Kidney glomerular epithelial cell (primary cell): ENCODE results near the gene CASP2.

Source experiments
- DNase-seq: peaks from one replicate; lab custom pipeline; 2025; lab: John Stamatoyannopoulos, UW

The CASP2 gene

GRCh38 chr7:143296686-143297085, 8.5 kb downstream of the CASP2 start:
- DNase-seq, result no peak

DNA sequence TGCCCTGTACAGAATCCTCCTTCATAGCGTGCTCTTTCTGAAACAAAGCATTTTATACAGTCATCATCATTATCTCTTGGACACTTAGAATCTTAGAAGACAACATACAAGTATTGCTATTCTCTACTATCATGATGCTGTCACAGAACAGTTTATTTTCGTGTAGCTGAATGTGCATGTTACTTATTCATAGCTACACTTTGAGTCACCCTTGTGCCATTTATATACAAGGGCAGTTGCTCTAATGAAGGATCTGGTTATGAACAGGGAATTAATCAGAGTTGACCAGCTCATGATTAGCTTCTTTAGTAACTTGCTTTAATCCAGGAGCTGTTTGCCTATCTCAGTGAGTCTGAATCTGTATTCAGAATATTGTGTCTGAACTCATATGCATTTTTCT, 11.2 kb downstream of the CASP2 start:
- no peak for DNase-seq

DNA sequence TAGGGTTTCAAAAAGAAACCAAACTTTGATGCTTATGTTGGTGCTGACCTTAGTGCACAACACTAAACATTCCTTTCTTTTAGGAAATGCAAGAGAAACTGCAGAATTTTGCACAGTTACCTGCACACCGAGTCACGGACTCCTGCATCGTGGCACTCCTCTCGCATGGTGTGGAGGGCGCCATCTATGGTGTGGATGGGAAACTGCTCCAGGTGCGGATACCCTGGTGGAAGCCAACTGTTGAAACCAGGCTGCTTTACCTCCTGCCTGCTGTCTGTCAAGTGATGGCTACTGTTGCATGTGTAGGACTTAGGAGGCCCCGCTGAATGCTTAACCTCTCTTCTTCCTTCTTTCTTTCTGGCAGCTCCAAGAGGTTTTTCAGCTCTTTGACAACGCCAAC, 11.7 kb downstream of the CASP2 start:
- DNase-seq, result no peak

- no peak for DNase-seq
Measured at GRCh38 chr7:143300959-143301935, 13.1 kb downstream of the CASP2 start.

DNA sequence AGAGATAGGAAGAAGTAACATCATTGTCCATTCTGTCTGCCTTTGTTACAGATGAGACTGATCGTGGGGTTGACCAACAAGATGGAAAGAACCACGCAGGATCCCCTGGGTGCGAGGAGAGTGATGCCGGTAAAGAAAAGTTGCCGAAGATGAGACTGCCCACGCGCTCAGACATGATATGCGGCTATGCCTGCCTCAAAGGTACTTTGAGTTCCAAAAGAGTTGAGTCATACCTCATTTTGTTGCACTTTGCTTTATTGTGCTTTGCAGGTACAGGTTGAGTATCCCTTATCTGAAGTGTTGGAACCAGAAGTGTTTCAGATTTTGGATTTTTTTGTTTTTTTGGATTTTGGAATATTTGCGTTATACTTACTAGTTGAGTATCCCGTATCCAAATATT, 15.6 kb downstream of the CASP2 start:
- no peak for DNase-seq

DNA sequence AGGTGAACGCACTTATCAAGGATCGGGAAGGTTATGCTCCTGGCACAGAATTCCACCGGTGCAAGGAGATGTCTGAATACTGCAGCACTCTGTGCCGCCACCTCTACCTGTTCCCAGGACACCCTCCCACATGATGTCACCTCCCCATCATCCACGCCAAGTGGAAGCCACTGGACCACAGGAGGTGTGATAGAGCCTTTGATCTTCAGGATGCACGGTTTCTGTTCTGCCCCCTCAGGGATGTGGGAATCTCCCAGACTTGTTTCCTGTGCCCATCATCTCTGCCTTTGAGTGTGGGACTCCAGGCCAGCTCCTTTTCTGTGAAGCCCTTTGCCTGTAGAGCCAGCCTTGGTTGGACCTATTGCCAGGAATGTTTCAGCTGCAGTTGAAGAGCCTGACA, 16.8 kb downstream of the CASP2 start:
- DNase-seq, result no peak

- DNase-seq, result no peak
Measured at GRCh38 chr7:143305423-143306070, 17.4 kb downstream of the CASP2 start.

DNA sequence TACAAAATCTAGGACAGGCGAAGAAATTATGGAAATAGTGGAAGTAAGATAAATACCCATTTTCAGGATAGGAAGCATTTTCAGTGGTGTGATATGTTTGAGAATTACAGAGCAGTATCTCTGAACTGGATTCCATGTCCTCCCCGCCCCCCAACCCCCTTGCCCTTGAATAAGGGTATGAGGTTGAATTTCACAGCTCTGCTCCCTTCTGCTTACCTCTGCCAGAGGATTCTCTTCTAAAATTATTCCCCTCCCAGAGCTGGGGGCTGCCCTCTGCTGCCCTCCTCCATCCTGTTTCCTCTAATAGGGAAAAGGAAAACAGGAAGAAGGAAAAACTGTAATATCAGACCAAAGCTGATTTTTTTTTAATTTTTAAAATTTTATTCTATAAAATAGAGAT, 20.5 kb downstream of the CASP2 start:
- DNase-seq, result no peak

- no peak for DNase-seq
Measured at GRCh38 chr7:143314127-143314526, 26.0 kb downstream of the CASP2 start.

GRCh38 chr7:143315776-143316175, 27.6 kb downstream of the CASP2 start, which contains the start of gene CLCN1:
Gene CLCN1, plus strand, starts transcription at chr7:143316111. Its CDS starts 102 bp downstream, at chr7:143316213.
- DNase-seq, result no peak

DNA sequence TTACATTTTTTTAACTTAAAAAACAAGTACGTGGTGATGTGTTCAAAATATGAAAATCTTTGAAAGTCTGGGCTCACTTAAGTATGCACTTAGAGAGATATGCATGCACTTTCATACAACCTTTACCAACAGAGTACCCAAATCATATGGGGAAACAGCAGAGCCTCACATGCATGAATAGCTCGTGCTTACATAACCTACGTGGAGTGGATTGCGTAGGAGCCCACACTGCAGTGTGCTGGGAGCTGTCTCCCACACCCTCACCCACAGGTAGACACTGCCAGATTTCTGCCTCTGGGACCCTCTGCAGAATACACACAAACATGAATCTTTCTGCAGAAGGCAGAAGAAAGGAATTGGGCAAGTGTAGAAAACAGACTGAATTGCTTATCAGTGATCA, 28.3 kb downstream of the CASP2 start:
- DNase-seq, result no peak

DNA sequence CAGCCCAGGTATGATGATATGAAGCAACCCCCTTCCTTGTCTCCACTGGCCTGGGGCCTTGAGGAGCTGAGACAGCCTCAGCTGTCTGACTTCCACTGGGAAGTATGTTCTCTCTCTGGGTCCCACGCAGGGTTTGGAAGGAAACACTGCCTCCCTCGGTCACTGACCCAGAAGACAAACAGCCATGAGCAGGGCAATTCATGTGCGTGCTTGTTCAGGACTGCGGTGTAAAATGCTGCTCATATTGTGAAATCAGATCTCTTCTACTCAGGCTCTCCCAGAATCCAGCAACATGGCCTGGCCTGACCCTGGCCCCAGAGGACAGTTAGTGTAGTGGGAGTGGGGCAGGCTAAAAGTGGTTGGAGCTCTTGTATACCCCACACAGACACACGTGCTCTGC, 30.5 kb downstream of the CASP2 start:
- no peak for DNase-seq

DNA sequence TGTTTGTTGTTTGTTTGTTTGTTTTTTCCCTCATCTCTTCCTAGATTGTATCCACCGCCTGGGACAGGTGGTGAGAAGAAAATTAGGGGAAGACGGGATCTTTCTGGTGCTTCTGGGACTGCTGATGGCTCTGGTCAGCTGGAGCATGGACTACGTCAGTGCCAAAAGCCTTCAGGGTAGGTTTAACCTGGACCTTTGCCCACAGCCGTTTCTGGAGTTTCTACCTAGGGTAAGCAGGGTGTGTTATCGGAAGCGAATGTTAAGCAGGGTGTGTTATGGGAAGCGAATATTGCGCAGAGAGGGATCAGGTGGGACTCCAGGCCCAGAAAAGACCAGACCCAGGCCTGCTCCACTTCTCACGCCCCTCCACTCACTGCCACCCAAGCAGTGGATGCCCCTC, 32.5 kb downstream of the CASP2 start:
- no peak for DNase-seq

DNA sequence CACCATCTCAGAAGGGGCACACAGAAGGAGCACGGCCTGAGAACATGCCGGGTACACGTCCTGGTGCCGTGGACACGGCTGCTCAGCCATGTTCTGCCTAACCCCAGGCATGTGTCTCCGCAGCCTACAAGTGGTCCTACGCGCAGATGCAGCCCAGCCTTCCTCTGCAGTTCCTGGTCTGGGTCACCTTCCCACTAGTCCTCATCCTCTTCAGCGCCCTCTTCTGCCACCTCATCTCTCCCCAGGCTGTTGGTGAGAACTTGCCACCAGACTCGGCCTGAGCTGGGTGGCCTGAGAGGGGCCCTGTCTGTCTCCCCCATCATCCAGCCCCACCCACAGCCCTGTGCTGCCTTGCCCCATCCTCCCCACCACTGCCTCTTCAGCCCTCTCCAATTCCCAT, 33.1 kb downstream of the CASP2 start:
- no peak for DNase-seq

DNA sequence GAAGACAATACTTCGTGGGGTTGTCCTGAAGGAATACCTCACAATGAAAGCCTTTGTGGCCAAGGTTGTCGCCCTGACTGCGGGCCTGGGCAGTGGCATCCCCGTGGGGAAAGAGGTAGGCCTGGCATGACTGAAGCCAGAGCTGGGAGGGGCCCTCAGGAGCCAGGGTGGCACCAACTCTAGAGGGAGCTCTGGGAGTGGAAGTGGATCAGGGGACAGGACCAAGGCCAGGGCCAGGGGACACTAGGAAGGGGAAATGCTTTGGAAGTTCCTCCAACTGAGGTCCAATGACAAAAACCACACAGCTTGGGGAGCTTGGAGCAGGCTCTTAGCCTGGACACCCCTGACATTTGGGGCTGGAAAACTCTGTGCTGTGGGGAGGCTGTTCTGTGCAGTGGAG, 33.6 kb downstream of the CASP2 start:
- no peak for DNase-seq

- DNase-seq, result no peak
Measured at GRCh38 chr7:143322760-143323633, 34.8 kb downstream of the CASP2 start.

DNA sequence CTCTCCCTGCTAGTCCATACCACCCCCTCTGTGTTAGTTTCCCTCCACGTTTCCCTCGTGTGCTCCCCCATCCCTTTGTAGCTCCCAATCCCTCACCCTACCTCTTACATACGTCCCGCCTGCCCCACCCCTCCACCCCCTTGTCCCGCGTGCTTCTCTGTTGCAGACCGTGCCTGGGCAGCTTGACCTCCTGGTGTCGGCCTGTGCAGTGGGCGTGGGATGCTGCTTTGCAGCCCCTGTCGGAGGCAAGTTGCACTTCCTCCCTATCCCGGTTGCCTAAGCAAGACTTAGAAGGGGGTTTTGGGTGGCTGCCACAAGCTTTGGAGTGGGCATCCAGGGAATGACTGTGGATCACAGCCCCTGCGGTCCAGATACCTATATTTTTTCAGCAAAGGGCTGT, 35.5 kb downstream of the CASP2 start:
- DNase-seq, result no peak

- no peak for DNase-seq
Measured at GRCh38 chr7:143325240-143325639, 37.1 kb downstream of the CASP2 start.

- DNase-seq, result no peak
Measured at GRCh38 chr7:143327903-143328302, 39.8 kb downstream of the CASP2 start.

GRCh38 chr7:143329471-143330170, 41.5 kb downstream of the CASP2 start:
- no peak for DNase-seq

DNA sequence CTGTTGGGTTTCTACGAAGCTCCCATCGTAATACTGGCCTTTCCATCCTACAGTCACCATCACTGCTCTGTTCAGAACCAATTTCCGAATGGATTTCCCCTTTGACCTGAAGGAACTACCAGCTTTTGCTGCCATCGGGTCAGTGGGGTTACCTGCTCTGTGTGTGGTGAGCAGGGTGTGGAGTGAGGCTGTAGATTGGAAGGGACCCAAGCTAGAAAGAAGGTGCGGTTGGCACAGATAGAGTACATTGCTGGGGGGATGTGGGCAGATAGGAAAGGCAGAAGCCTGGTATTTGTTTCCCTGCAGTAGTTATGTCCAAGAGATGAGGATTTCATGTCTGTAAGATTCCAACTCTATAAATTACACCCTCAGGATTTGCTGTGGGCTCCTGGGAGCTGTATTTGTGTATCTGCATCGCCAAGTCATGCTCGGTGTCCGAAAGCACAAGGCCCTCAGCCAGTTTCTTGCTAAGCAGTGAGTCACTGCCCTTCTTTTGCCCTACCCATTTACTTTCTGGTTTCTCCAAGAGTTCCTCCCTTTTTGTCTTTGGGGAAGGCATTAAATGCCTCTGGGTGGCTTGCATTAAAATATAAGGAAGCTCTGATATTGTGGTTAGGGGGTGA, 43.1 kb downstream of the CASP2 start:
- peak; percentile 53 for DNase-seq
